Measurements from ENCODE around the gene GCK.

DNA sequence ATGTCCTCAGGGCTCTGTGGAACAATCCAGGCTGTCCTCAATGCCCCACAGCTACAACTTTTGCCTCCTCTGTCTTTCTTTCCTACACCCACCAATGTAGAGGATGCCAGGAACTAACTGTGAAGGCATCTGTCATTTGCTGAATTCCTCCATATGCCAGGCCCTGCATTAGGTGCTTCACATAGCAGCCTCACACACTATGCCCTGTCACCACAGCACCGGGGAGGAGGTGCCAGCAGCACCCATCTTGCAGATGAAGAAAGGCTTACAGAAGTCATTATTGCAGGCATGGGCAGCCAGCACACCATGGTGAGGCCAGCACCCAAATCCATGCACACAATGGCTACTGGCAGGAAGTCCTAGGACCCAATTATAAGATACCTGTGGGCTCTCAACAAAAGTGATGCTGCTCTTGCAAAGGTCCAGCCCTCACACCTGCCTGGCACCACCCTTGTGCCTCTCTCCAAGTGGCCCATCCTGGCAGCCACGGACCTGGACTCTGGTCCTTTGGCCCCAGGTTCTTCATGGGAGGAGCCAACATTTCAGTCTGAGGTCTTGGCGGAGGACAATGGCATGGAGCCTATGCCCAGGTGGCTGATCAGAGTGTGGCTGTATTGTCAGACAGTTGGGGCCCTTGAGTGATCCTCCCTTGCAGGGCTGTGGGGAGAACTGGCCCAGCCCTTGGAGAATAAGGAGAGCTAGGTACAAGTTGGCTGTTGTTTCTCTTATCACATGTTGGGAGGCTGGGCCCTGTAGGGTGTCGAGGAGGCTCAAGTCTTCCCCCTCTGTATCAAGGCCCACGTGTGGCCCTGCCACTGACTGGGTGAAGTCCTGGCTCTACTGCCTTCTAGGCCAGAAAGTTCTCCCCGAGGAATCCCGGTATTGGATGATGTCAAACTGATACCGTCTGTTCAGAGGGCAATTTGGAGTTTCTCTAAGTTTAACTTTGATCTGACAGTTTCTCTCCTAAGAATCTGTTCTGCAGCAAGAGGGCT is 33.8 kb downstream of the GCK start:
- TF ChIP-seq, protein P1, sequence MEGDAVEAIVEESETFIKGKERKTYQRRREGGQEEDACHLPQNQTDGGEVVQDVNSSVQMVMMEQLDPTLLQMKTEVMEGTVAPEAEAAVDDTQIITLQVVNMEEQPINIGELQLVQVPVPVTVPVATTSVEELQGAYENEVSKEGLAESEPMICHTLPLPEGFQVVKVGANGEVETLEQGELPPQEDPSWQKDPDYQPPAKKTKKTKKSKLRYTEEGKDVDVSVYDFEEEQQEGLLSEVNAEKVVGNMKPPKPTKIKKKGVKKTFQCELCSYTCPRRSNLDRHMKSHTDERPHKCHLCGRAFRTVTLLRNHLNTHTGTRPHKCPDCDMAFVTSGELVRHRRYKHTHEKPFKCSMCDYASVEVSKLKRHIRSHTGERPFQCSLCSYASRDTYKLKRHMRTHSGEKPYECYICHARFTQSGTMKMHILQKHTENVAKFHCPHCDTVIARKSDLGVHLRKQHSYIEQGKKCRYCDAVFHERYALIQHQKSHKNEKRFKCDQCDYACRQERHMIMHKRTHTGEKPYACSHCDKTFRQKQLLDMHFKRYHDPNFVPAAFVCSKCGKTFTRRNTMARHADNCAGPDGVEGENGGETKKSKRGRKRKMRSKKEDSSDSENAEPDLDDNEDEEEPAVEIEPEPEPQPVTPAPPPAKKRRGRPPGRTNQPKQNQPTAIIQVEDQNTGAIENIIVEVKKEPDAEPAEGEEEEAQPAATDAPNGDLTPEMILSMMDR (IDR thresholded peaks at IDR 0.05; ENCODE audit: insufficient read depth, low read length, poor library complexity, severe bottlenecking), result no peak
- no peak for TF ChIP-seq EZH2phosphoT487 (conservative IDR thresholded peaks at IDR 0.05; ENCODE audit: low read length)
